Measurements from ENCODE around the gene SPATA13. TPM values are rescaled to one million over a fixed set of nuclear protein-coding genes. Genes with fewer than 3 reads are reported as not detected.
"Not testable (repeated sequence)": the region's sequence is repeated elsewhere in the genome, so short reads cannot be mapped to it uniquely, and the experiment has no call there.

SPATA13 gene
- total RNA-seq, 1 donor from 2014 or later: 11.4 TPM

GRCh38 chr13:24119626-24120508 is 40.7 kb upstream of the SPATA13 start:
- Mint-ChIP-seq H3K36me3 (ENCODE audit: low read depth, unreplicated experiment) (no peaks in the 10 kb centered on the region), H3K27ac (ENCODE audit: unreplicated experiment) (peak overlapping the region; percentile 83), H3K4me1 (ENCODE audit: unreplicated experiment) (peaks cover 41% of the 10 kb centered on the region), H3K27me3 (ENCODE audit: unreplicated experiment) (no peaks in the 10 kb centered on the region), H3K4me3 (ENCODE audit: unreplicated experiment) (no peak overlapping the region), H3K9me3 (ENCODE audit: unreplicated experiment) (no peaks in the 10 kb centered on the region)
- DNase-seq (ENCODE audit: low spot score): peak; percentile 25
- TF ChIP-seq CTCF (IDR thresholded peaks at IDR 0.05; ENCODE audit: unreplicated experiment): no peak

GRCh38 chr13:24122045-24122444 is 38.5 kb upstream of the SPATA13 start:
- not testable (repeated sequence) for H3K27ac Mint-ChIP-seq (ENCODE audit: unreplicated experiment); H3K36me3 Mint-ChIP-seq (ENCODE audit: low read depth, unreplicated experiment); H3K27me3 Mint-ChIP-seq (ENCODE audit: unreplicated experiment); H3K4me3 Mint-ChIP-seq (ENCODE audit: unreplicated experiment); DNase-seq (ENCODE audit: low spot score); H3K9me3 Mint-ChIP-seq (ENCODE audit: unreplicated experiment)
- peaks cover 52% of the 10 kb centered on the region for H3K4me1 Mint-ChIP-seq (ENCODE audit: unreplicated experiment)

GRCh38 chr13:24122569-24122968 is 38.0 kb upstream of the SPATA13 start:
- no peak overlapping the region for H3K27ac Mint-ChIP-seq (ENCODE audit: unreplicated experiment)
- H3K36me3 Mint-ChIP-seq (ENCODE audit: low read depth, unreplicated experiment): no peaks in the 10 kb centered on the region
- no peaks in the 10 kb centered on the region for H3K27me3 Mint-ChIP-seq (ENCODE audit: unreplicated experiment)
- no peak overlapping the region for H3K4me3 Mint-ChIP-seq (ENCODE audit: unreplicated experiment)
- no peaks in the 10 kb centered on the region for H3K9me3 Mint-ChIP-seq (ENCODE audit: unreplicated experiment)
- H3K4me1 Mint-ChIP-seq (ENCODE audit: unreplicated experiment): peaks cover 52% of the 10 kb centered on the region
- DNase-seq (ENCODE audit: low spot score): no peak
- no peak for TF ChIP-seq CTCF (IDR thresholded peaks at IDR 0.05; ENCODE audit: unreplicated experiment)

- H3K27me3 Mint-ChIP-seq (ENCODE audit: unreplicated experiment): no peaks in the 10 kb centered on the region
- DNase-seq (ENCODE audit: low spot score): no peak
- no peaks in the 10 kb centered on the region for H3K9me3 Mint-ChIP-seq (ENCODE audit: unreplicated experiment)
- H3K36me3 Mint-ChIP-seq (ENCODE audit: low read depth, unreplicated experiment): no peaks in the 10 kb centered on the region
- H3K4me3 Mint-ChIP-seq (ENCODE audit: unreplicated experiment): no peak overlapping the region
- H3K27ac Mint-ChIP-seq (ENCODE audit: unreplicated experiment): no peak overlapping the region
- H3K4me1 Mint-ChIP-seq (ENCODE audit: unreplicated experiment): peaks cover 49% of the 10 kb centered on the region
- TF ChIP-seq CTCF (IDR thresholded peaks at IDR 0.05; ENCODE audit: unreplicated experiment): no peak
Measured at GRCh38 chr13:24123761-24124160, 36.8 kb upstream of the SPATA13 start.

- no peak overlapping the region for H3K4me3 Mint-ChIP-seq (ENCODE audit: unreplicated experiment)
- no peaks in the 10 kb centered on the region for H3K9me3 Mint-ChIP-seq (ENCODE audit: unreplicated experiment)
- peaks cover 3% of the 10 kb centered on the region for H3K27me3 Mint-ChIP-seq (ENCODE audit: unreplicated experiment)
- peak overlapping the region; percentile 85 for H3K27ac Mint-ChIP-seq (ENCODE audit: unreplicated experiment)
- no peak for TF ChIP-seq CTCF (IDR thresholded peaks at IDR 0.05; ENCODE audit: unreplicated experiment)
- DNase-seq (ENCODE audit: low spot score): no peak
- H3K4me1 Mint-ChIP-seq (ENCODE audit: unreplicated experiment): peaks cover 38% of the 10 kb centered on the region
- no peaks in the 10 kb centered on the region for H3K36me3 Mint-ChIP-seq (ENCODE audit: low read depth, unreplicated experiment)
Measured at GRCh38 chr13:24124789-24125476, 35.6 kb upstream of the SPATA13 start.
